GM21529 (cell line): ENCODE results near the gene KIF1B.
"Not testable (repeated sequence)": the region's sequence is repeated elsewhere in the genome, so short reads cannot be mapped to it uniquely, and the experiment has no call there.

ENCODE experiments used
- ATAC-seq: cut with Tn5 transposase; IDR thresholded peaks from one replicate; pipeline ENCODE4 v1.9.1; 2021; ENCODE audit not compliant: unreplicated experiment

The KIF1B gene

GRCh38 chr1:10189659-10190058, 20.7 kb upstream of the KIF1B start:
- ATAC-seq: no peak

DNA sequence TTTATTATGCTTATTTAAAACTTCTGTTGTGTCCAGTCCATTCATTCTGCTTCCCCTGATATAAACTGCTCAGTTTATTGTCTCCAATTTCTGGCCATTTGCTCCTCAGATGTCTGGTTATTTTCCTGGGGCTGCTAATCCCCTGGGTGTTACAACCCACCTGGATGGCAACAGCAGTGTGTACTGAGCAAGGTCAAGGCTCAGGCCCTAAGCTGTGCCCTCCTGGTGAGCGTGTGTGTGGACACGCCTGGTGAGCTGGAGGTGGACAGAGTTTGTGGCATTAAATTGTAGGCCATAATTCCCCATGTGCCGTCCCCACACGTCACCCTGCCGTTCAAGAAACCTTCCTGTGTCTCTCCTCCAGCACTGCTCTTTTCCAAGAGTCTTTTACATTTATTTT, 18.1 kb upstream of the KIF1B start:
- no peak for ATAC-seq

DNA sequence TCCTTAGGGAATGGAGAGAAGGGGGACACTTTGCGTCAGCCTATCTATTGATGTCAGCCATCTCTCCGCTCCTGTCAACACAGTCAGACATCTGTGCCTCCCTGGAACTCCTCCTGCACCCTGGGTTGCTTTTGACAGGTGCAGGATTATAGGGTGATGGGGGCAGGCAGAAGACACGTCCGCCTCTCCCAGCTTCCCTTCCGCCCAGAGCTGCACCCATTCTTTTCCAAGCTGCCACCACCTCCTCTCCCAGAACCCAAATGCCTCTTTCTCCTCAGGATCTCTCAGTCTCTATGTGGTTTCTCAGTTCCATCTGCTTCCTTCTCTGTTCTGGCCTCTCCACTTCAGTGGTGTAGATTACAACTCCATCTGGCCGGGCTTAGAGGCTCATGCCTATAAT, 17.1 kb upstream of the KIF1B start:
- no peak for ATAC-seq

DNA sequence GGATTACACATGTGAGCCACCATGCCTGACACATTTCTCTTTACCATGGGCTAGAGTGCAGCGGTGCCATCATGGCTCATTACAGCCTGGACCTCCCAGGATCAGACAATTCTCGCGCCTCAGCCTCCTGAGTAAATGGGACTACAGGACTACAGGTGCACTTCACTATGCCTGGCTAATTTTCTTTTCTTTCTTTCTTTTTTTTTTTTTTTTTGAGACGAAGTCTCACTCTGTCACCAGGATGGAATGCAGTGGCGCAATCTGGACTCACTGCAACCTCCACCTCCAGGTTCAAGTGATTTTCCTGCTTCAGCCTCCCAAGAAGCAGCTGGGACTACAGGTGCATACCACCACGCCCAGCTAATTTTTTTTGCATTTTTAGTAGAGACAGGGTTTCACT, 14.8 kb upstream of the KIF1B start:
- ATAC-seq: no peak

DNA sequence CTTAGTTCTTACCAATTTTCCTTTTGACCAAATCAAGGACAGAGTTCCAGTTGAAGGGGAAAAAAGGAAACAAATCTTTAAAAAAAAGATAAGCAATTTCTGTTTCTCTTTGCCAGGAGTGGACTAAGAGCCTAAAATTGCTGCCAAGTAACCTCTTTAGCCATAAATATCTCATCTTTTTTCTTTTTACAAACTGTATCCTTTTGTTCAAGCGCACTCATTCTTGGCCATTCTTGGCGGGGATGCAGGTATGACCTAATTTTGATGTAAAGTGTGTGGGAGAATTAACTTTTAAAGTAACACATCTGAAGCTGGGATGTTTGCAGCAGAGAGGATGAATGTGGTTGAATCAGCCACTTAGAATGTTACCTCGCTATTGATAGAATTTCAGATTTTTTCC, 13.4 kb upstream of the KIF1B start:
- ATAC-seq: no peak

GRCh38 chr1:10200620-10201019, 9.8 kb upstream of the KIF1B start:
- ATAC-seq: no peak

DNA sequence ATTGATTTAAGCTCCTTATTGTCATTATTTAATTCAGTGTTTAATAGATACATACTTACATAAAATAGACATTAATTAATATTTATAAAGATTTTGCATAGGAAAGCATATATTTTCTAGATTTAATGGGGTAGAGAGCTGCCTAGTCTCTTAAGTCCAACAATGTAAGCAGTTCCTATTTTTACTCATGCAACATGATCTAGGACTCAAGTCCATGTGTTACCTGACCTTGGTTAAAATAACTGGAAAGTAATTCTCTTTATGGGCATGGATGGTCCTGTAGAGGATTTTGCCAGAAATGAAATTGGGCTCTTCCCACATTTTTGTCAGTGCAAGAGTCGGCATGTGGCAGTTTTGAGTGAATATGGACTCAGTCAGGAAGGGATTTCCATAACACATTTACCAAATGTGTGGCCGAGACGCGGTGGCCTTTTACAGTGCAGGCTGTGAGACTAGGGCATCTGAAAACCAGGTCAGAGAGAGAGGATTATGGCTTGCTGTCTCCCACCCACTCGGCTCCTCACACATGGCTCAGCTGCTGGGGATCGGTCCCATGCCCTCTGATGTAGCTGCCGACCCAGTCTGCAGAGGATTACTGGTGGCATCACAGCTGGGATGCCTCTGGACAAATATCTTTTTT, 6.2 kb upstream of the KIF1B start:
- ATAC-seq: no peak

DNA sequence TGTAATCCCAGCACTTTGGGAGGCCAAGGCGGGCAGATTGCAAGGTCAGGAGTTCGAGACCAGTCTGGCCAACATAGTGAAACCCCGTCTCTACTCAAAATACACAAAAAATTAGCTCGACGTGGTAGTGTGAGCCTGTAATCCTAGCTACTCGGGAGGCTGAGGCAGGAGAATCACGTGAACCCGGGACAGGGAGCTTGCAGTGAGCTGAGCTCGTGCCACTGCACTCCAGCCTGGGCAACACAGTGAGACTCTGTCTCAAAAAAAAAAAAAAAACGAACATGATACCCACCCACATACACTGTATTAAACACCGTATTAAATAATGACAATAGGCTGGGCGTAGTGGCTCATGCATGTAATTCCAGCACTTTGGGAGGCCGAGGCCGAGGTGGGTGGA, 5.2 kb upstream of the KIF1B start:
- ATAC-seq: not testable (repeated sequence)

DNA sequence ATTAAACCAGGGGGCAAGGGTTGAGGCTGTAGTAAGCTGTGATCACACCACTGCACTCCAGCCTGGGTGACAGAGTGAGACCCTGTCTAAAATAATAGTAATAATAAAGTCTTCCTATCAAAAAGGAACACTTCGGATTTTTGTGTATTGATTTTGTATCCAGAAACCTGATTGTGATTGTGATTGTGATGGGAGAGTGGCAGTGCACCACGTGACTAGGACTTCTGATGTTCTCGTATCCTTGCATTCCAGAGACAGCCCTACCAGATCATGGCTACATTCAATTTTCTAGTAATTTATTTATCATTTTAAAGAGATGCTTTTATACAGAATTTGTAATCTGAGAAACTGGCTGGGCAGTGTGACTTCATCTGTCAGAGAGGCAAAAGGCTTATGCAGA, 2.6 kb upstream of the KIF1B start:
- ATAC-seq: no peak

- no peak for ATAC-seq
These were observed 1.8 kb upstream of the KIF1B start for GRCh38 chr1:10208537-10208936.

- ATAC-seq: no peak
These were observed 823 bp upstream of the KIF1B start for GRCh38 chr1:10209590-10209904.

DNA sequence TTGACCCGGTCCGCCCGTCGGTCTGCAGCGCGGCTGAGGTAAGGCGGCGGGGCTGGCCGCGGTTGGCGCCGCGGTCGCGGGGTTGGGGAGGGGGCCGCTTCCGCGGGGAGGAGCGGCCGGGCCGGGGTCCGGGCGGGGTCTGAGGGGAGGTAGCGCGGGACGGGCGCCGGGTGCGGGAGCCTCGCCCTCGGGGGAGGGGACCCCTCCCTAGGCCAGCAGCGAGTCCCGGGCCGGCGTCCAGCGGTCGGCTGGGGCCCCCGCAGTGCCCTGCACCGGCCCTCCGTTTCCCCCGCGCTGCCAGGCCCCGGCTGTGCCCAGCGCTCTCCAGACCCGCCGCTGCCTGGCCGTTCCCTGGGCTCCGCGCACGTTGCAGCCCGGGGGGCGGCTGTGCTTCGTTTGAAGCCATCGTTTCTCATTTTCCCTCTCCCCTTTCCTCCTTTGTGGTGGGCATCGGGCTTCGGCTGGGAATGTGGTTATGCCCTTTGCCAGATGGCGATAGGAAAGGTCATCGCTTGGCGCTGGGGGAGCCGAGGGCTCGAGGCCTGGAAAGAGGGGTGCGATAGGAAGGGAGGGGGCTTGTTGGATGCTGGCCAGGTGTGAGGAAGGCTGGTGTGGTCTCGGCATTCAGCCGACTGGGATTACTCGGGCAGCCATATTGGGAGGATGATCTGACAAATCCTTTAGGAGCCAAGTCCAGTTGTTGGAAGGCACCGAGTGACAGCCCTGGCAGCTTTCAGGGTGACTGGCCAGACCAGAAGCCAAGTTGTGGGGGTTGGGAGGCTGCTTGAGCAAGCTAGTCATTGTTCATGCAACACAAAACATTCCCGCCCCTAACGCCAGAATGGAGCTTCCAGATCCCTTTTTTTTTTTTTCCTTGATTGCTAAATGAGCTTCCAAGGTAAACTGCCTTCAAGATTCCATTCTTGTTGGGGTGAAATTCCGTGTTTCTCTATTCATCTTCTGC, 753 bp downstream of the KIF1B start:
- peak; percentile 13 for ATAC-seq

DNA sequence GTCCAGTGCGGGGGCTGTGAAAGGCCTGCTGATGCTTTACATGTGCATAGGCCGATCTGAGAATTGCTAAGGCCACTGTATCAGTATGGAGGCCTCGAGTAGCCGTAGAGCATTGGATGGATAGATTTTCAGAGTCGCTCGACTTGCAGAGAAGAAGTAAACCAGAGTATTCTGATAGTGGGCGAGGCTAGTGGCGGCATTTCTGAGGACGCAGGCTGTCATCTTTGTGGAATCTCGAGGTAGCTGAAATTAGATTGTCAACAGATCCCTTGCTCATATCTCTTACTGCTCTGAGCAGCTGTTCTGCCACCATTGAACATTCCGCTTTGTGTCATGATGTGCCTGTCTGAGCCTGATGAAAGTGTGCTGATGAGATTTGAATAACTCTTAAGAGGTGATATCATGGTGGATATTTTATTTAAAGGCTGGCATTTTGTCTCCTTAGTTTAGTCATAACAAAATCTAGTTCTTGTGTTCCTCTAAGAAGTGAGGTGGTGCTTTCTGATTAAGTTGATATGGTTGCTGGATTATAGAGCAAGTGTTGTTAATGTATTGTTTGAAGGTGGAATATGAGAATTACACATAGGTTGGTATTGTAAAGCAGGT, 1.5 kb downstream of the KIF1B start:
- no peak for ATAC-seq

GRCh38 chr1:10212476-10212875, 2.1 kb downstream of the KIF1B start:
- ATAC-seq: no peak

GRCh38 chr1:10213186-10213705, 2.9 kb downstream of the KIF1B start:
- no peak for ATAC-seq

- no peak for ATAC-seq
These were observed 5.8 kb downstream of the KIF1B start for GRCh38 chr1:10216090-10216749.

GRCh38 chr1:10217748-10218441, 7.5 kb downstream of the KIF1B start:
- ATAC-seq: no peak

DNA sequence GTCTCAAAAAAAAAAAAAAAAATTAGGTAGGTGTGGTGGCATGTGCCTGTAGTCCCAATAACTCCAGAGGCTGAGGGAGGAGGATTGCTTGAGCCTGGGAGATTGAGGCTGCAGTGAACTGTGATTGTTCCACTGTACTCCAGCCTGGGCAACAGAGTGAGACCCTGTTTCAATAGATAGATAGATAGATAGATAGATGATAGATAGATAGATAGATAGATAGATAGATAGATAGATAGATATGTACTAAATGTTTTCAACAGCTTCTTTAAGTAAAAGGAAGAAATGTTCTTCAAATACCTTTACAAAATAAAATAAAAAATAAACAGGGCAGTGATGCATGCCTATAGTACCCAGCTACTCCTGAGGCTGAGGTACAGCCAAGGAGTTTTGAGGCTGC, 9.8 kb downstream of the KIF1B start:
- ATAC-seq: no peak

DNA sequence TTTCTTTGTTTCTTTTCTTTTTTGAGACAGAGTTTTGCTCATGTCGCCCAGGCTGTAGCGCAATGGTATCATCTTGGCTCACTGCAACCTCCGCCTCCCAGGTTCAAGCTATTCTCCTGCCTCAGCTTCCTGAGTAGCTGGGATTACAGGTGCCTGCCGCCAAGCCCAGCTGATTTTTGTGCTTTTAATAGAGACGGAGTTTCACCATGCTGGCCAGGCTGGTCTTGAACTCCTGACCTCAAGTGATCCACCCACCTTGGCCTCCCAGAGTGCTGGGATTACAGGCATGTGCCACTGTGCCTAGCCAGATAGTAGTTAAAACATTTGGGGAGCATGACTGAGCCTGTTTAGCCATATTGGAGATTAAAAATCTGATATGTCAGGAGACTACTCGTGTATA, 10.3 kb downstream of the KIF1B start:
- ATAC-seq: not testable (repeated sequence)

DNA sequence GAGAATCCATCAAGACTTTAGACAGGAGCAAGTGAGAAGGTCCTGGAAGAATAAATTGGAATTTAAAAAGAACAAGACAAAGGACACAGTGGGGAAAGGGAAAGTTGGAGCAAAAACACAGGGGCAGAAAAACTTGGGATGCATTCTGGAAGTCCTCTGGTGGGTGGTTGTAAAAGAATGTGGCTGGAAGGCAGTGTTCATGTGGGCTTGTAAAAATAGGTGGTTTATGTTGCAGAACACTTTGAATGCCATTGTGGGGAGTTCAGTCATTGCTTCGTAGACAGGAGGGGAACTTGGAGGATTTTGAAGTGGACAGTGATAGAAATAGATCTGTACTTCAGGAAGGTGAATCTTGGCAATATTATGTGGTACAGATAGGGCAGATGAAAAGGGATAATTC, 15.2 kb downstream of the KIF1B start:
- no peak for ATAC-seq

DNA sequence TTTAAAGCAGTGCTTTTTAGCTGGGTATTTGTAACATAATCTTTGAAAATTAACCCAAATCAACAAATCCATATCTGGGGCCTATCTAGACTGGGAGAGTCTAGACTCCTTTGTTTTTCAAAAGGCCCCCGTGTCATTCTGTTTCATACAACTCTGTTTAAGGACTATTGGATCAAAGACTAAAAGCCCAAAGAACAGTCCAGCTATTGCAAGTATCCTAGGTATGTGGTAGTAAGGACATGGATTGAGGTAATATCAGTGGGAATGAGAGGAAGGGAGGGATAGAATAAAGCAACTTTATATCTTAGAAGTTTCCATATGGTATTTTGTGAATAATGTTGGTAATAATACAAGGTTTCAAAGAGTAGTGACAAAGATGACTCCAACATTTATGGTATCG, 18.2 kb downstream of the KIF1B start:
- ATAC-seq: no peak
